PC-3 (cell line): Measurements from ENCODE around the gene CFAP157. TPM values are rescaled to one million over a fixed set of nuclear protein-coding genes. Genes with fewer than 3 reads are reported as not detected.

Experiments used
- ATAC-seq: fragments of 200-7000 bp; cut with Tn5 transposase; 2 replicates; pipeline ENCODE4 v1.9.1; 2020; ENCODE audit warnings: mild to moderate bottlenecking, moderate library complexity
- BruUV-seq: library from RNA; stranded (reverse); fragments of 400-500 nt; replicated peaks from 2 replicates; lab custom pipeline; 2021; lab: Mats Ljungman, UMichigan
- CTCF ChIA-PET: fragments of 300-600 bp; sonication (Branson Sonifier 250); formaldehyde crosslinking; loops from one replicate; lab custom pipeline; 2022; ENCODE audit warnings: antibody characterized with exemption; lab: Charles Lee
- POLR2A ChIA-PET: fragments of 300-600 bp; sonication (Branson Sonifier 250); formaldehyde crosslinking; loops from one replicate; lab custom pipeline; 2022; ENCODE audit warnings: antibody characterized with exemption; ENCODE audit not compliant: unreplicated experiment; lab: Charles Lee
- DNase-seq: peaks from one replicate; pipeline ENCODE4 v3.0.0-alpha.2; 2015
- H2AFZ ChIP-seq: fragments of 300-600 bp; sonication (generic); 2 replicates; pipeline ENCODE4 v1.6.0; 2016; ENCODE audit warnings: antibody characterized with exemption, low read length
- H3F3A ChIP-seq: fragments of 300-600 bp; sonication (generic); one replicate; pipeline ENCODE4 v1.6.0; 2017; ENCODE audit warnings: antibody characterized with exemption, low read length, control low read depth, mild to moderate bottlenecking; ENCODE audit not compliant: unreplicated experiment
- H3K27ac ChIP-seq: fragments of 300-600 bp; sonication (generic); 2 replicates; pipeline ENCODE4 v1.5.1; 2016; ENCODE audit warnings: mild to moderate bottlenecking, low read length
- H3K27me3 ChIP-seq: fragments of 300-600 bp; sonication (generic); 2 replicates; pipeline ENCODE4 v1.6.1; 2016; ENCODE audit warnings: low read length, mixed read lengths
- H3K36me3 ChIP-seq: fragments of 300-600 bp; sonication (generic); 2 replicates; pipeline ENCODE4 v1.6.1; 2016; ENCODE audit warnings: low read depth, mixed run types, low read length, mixed read lengths
- H3K4me1 ChIP-seq: fragments of 300-600 bp; sonication (generic); 2 replicates; pipeline ENCODE4 v1.5.1; 2016; ENCODE audit warnings: low read length; ENCODE audit not compliant: insufficient read depth
- H3K4me2 ChIP-seq: fragments of 300-600 bp; sonication (generic); 2 replicates; pipeline ENCODE4 v1.6.0; 2016; ENCODE audit warnings: low read length
- H3K4me3 ChIP-seq: fragments of 300-600 bp; sonication (generic); 2 replicates; pipeline ENCODE4 v1.5.1; 2016; ENCODE audit warnings: mild to moderate bottlenecking, low read length, mixed read lengths
- H3K79me2 ChIP-seq: fragments of 300-600 bp; sonication (generic); 2 replicates; pipeline ENCODE4 v1.6.1; 2017; ENCODE audit warnings: low read length, mixed read lengths
- H3K9ac ChIP-seq: fragments of 300-600 bp; sonication (generic); 2 replicates; pipeline ENCODE4 v1.6.0; 2016; ENCODE audit warnings: mild to moderate bottlenecking, low read length
- H3K9me2 ChIP-seq: fragments of 300-600 bp; sonication (generic); replicated peaks from 2 replicates; pipeline ENCODE4 v1.6.1; 2016; ENCODE audit warnings: mixed run types, low read length, mixed read lengths
- H3K9me3 ChIP-seq: fragments of 300-600 bp; sonication (generic); 2 replicates; pipeline ENCODE4 v1.6.1; 2016; ENCODE audit warnings: low read length, mixed read lengths
- H4K20me1 ChIP-seq: fragments of 300-600 bp; sonication (generic); 2 replicates; pipeline ENCODE4 v1.6.1; 2016; ENCODE audit warnings: low read length, mixed read lengths
- CTCF ChIP-seq: fragments of 300-600 bp; sonication (generic); conservative IDR thresholded peaks from 2 replicates; pipeline ENCODE4 v1.5.1; 2017; ENCODE audit warnings: antibody characterized with exemption, low read depth, mild to moderate bottlenecking, low read length
- EZH2 ChIP-seq: fragments of 300-600 bp; sonication (generic); IDR thresholded peaks from one replicate; pipeline ENCODE4 v1.6.1; 2017; ENCODE audit warnings: antibody characterized with exemption, mild to moderate bottlenecking, low read length; ENCODE audit not compliant: unreplicated experiment
- EZH2phosphoT487 ChIP-seq: fragments of 300-600 bp; sonication (generic); IDR thresholded peaks from 2 replicates; pipeline ENCODE4 v1.6.1; 2018; ENCODE audit warnings: mild to moderate bottlenecking, antibody characterized with exemption, low read length, borderline replicate concordance
- intact Hi-C: fragments of 100-400 bp; cut with micrococcal nuclease; formaldehyde crosslinking; loops from 2 replicates; pipeline ENCODE4 v1.9.0; 2023
- total RNA-seq: library from RNA; depleted of rRNA; stranded (reverse); fragments of >200 nt; gene quantifications from 2 replicates; pipeline ENCODE4 v1.2.3, GENCODE V29; 2014

CFAP157 gene
- total RNA-seq, 1 experiment from 2014 or later, result not detected

GRCh38 chr9:127686461-127687393 lies 20.1 kb upstream of the CFAP157 start:
- H3K27ac ChIP-seq, result no peak overlapping the region
- no peaks in the 10 kb centered on the region for H3K79me2 ChIP-seq
- BruUV-seq, result no TSS peak
- H3K27me3 ChIP-seq, result no peaks in the 10 kb centered on the region
- H3K9me3 ChIP-seq, result no peaks in the 10 kb centered on the region
- no peak for ATAC-seq
- no peak overlapping the region for H3K9ac ChIP-seq
- ChIA-PET POLR2A (no interaction called here), CTCF (no interaction called here)
- peaks cover 7% of the 10 kb centered on the region for H3K4me1 ChIP-seq
- no peak overlapping the region for H3K4me3 ChIP-seq
- H3K9me2 ChIP-seq, result no peaks in the 10 kb centered on the region
- no peak overlapping the region for H3K4me2 ChIP-seq
- no peak overlapping the region for H2AFZ ChIP-seq
- H3F3A ChIP-seq, result no peaks in the 10 kb centered on the region
- H4K20me1 ChIP-seq, result no peaks in the 10 kb centered on the region
- TF ChIP-seq EZH2phosphoT487, result no peak
- TF ChIP-seq CTCF, result no peak
- H3K36me3 ChIP-seq, result no peaks in the 10 kb centered on the region
- intact Hi-C loops, result no loop called here
- no peak for DNase-seq

- no peak overlapping the region for H3K9ac ChIP-seq
- H3K4me2 ChIP-seq, result no peak overlapping the region
- peaks cover 4% of the 10 kb centered on the region for H3K4me1 ChIP-seq
- intact Hi-C loops, result no loop called here
- H3K27ac ChIP-seq, result no peak overlapping the region
- ATAC-seq, result no peak
- no peak overlapping the region for H3K4me3 ChIP-seq
- no peak for DNase-seq
- H3K27me3 ChIP-seq, result no peaks in the 10 kb centered on the region
- H3K9me2 ChIP-seq, result no peaks in the 10 kb centered on the region
- H4K20me1 ChIP-seq, result no peaks in the 10 kb centered on the region
- H3K36me3 ChIP-seq, result no peaks in the 10 kb centered on the region
- no peaks in the 10 kb centered on the region for H3K79me2 ChIP-seq
- BruUV-seq, result no TSS peak
- ChIA-PET CTCF (no interaction called here), POLR2A (no interaction called here)
- no peaks in the 10 kb centered on the region for H3F3A ChIP-seq
- no peak overlapping the region for H2AFZ ChIP-seq
- TF ChIP-seq CTCF, result no peak
- TF ChIP-seq EZH2, result no peak
- no peak for TF ChIP-seq EZH2phosphoT487
- no peaks in the 10 kb centered on the region for H3K9me3 ChIP-seq
Measured at GRCh38 chr9:127689329-127690000, 17.3 kb upstream of the CFAP157 start.
